HFFc6 (cell line): ENCODE results near the gene FAM117A. TPM values are rescaled to one million over a fixed set of nuclear protein-coding genes. Genes with fewer than 3 reads are reported as not detected.

Experiments used
- DNase-seq: peaks from one replicate; pipeline ENCODE4 v3.0.0-alpha.2; 2018
- H3K27ac Mint-ChIP-seq: 2 replicates; pipeline ENCODE4 v1.8.0; 2020; ENCODE audit warnings: mild to moderate bottlenecking, mixed read lengths
- H3K27me3 Mint-ChIP-seq: 2 replicates; pipeline ENCODE4 v1.8.0; 2021; ENCODE audit warnings: mild to moderate bottlenecking, moderate library complexity, mixed read lengths; ENCODE audit not compliant: insufficient read depth
- H3K36me3 Mint-ChIP-seq: 2 replicates; pipeline ENCODE4 v1.8.0; 2021; ENCODE audit warnings: low read depth, mixed read lengths
- H3K4me1 Mint-ChIP-seq: 2 replicates; pipeline ENCODE4 v1.8.0; 2020; ENCODE audit warnings: low read depth, mixed read lengths
- H3K4me3 Mint-ChIP-seq: 2 replicates; pipeline ENCODE4 v1.8.0; 2020; ENCODE audit warnings: mild to moderate bottlenecking, moderate library complexity, mixed read lengths
- H3K9me3 Mint-ChIP-seq: 2 replicates; pipeline ENCODE4 v1.8.0; 2020; ENCODE audit warnings: mild to moderate bottlenecking, mixed read lengths
- CTCF ChIP-seq: fragments of 200-600 bp; sonication (generic); IDR thresholded peaks from 2 replicates; pipeline ENCODE4 v1.5.0; 2021; ENCODE audit warnings: antibody characterized with exemption, mild to moderate bottlenecking
- total RNA-seq, 6 experiments: library from RNA; stranded (reverse); fragmentation: NEBNext Ultra II Directional; extraction: Animal tissue kit (Norgen Biotek cat#: 25700); gene quantifications; 2 replicates in 1 of 6; 3 replicates in 5 of 6; pipeline ENCODE4 v1.2.3, GENCODE V29; 2021

The FAM117A gene
- total RNA-seq, 6 experiments from 2014 or later: 0.23 to 1.1 (median 0.57) TPM

GRCh38 chr17:49734515-49735490 lies 29.1 kb downstream of the FAM117A start:
- H3K36me3 Mint-ChIP-seq: no peaks in the 10 kb centered on the region; the same call in 1 of the 2 replicates
- H3K9me3 Mint-ChIP-seq: no peaks in the 10 kb centered on the region
- peaks cover 6% of the 10 kb centered on the region; the same call in 1 of the 2 replicates for H3K4me1 Mint-ChIP-seq
- H3K27ac Mint-ChIP-seq: no peak overlapping the region
- H3K4me3 Mint-ChIP-seq: no peak overlapping the region
- peaks cover 23% of the 10 kb centered on the region for H3K27me3 Mint-ChIP-seq
- DNase-seq: no peak
- no peak for TF ChIP-seq CTCF

- no peak overlapping the region for H3K27ac Mint-ChIP-seq
Measured at GRCh38 chr17:49731435-49731831, 32.5 kb downstream of the FAM117A start.

GRCh38 chr17:49730785-49731434 lies 33.0 kb downstream of the FAM117A start:
- peaks cover 7% of the 10 kb centered on the region; the same call in 1 of the 2 replicates for H3K4me1 Mint-ChIP-seq
- H3K27me3 Mint-ChIP-seq: peaks cover 16% of the 10 kb centered on the region
- H3K9me3 Mint-ChIP-seq: no peaks in the 10 kb centered on the region
- DNase-seq: no peak
- H3K4me3 Mint-ChIP-seq: no peak overlapping the region
- no peak for TF ChIP-seq CTCF
- H3K36me3 Mint-ChIP-seq: no peaks in the 10 kb centered on the region
- no peak overlapping the region for H3K27ac Mint-ChIP-seq

More at GRCh38 chr17:49731435-49731831, 32.5 kb downstream of the FAM117A start:
- DNase-seq: no peak
- TF ChIP-seq CTCF: no peak
- Mint-ChIP-seq H3K36me3 (no peaks in the 10 kb centered on the region), H3K4me3 (no peak overlapping the region), H3K4me1 (peaks cover 7% of the 10 kb centered on the region; the same call in 1 of the 2 replicates), H3K27me3 (peaks cover 20% of the 10 kb centered on the region), H3K9me3 (no peaks in the 10 kb centered on the region)

GRCh38 chr17:49730078-49730784 lies 33.7 kb downstream of the FAM117A start:
- peaks cover 16% of the 10 kb centered on the region for H3K27me3 Mint-ChIP-seq
- no peak for TF ChIP-seq CTCF
- DNase-seq: peak; percentile 66
- no peaks in the 10 kb centered on the region; the same call in 1 of the 2 replicates for H3K36me3 Mint-ChIP-seq
- H3K9me3 Mint-ChIP-seq: no peaks in the 10 kb centered on the region
- H3K4me1 Mint-ChIP-seq: peaks cover 7% of the 10 kb centered on the region; the same call in 1 of the 2 replicates
- peak overlapping the region; percentile 41; the same call in 1 of the 2 replicates for H3K27ac Mint-ChIP-seq
- no peak overlapping the region for H3K4me3 Mint-ChIP-seq

GRCh38 chr17:49729069-49729468 lies 34.9 kb downstream of the FAM117A start:
- Mint-ChIP-seq H3K9me3 (no peaks in the 10 kb centered on the region), H3K27ac (no peak overlapping the region; the same call in 1 of the 2 replicates), H3K36me3 (no peaks in the 10 kb centered on the region; the same call in 1 of the 2 replicates), H3K4me1 (peaks cover 7% of the 10 kb centered on the region; the same call in 1 of the 2 replicates), H3K4me3 (no peak overlapping the region), H3K27me3 (peaks cover 19% of the 10 kb centered on the region)
- DNase-seq: no peak
- TF ChIP-seq CTCF: no peak
